Caco-2 (cell line): ENCODE data around the gene WDR72. TPM values are rescaled to one million over a fixed set of nuclear protein-coding genes. Genes with fewer than 3 reads are reported as not detected.

ENCODE experiments used
- BruUV-seq: library from RNA; stranded (reverse); fragments of 400-500 nt; replicated peaks from 2 replicates; lab custom pipeline; 2021; lab: Mats Ljungman, UMichigan
- CTCF ChIA-PET: fragments of 300-600 bp; sonication (Branson Sonifier 250); formaldehyde crosslinking; loops from one replicate; lab custom pipeline; 2022; ENCODE audit warnings: antibody characterized with exemption; lab: Charles Lee
- POLR2A ChIA-PET: fragments of 300-600 bp; sonication (Branson Sonifier 250); formaldehyde crosslinking; loops from one replicate; lab custom pipeline; 2022; ENCODE audit warnings: antibody characterized with exemption; lab: Charles Lee
- DNase-seq, 2 experiments: peaks; one replicate each; pipeline versions ENCODE4 v3.0.0 to v3.0.0-alpha.2; 2020 to 2022
- H3K27me3 ChIP-seq: replicated peaks from 2 replicates; pipeline ENCODE4 v1.6.0; 2011; ENCODE audit warnings: low read length; ENCODE audit not compliant: control insufficient read depth, insufficient read depth
- H3K36me3 ChIP-seq: 2 replicates; pipeline ENCODE4 v1.5.1; 2011; ENCODE audit warnings: low read length; ENCODE audit not compliant: control insufficient read depth, insufficient read depth
- H3K4me1 ChIP-seq: fragments of 250-450 bp; sonication (Bioruptor Pico); 2 replicates; pipeline ENCODE4 v1.5.1; 2020; ENCODE audit warnings: mild to moderate bottlenecking
- H3K4me3 ChIP-seq: 2 replicates; pipeline ENCODE4 v1.5.1; 2011; ENCODE audit warnings: low read depth, mild to moderate bottlenecking, control low read depth, low read length
- H3K9me3 ChIP-seq: fragments of 250-450 bp; sonication (Bioruptor Pico); 2 replicates; pipeline ENCODE4 v1.5.1; 2020; ENCODE audit warnings: mild to moderate bottlenecking, moderate library complexity
- H3K27ac Mint-ChIP-seq: one replicate; pipeline ENCODE4 v1.8.0; 2022; ENCODE audit warnings: mixed read lengths; ENCODE audit not compliant: unreplicated experiment
- H3K27me3 Mint-ChIP-seq: one replicate; pipeline ENCODE4 v1.8.0; 2022; ENCODE audit warnings: mixed read lengths; ENCODE audit not compliant: insufficient read depth, unreplicated experiment
- H3K36me3 Mint-ChIP-seq: one replicate; pipeline ENCODE4 v1.8.0; 2022; ENCODE audit warnings: mild to moderate bottlenecking, mixed read lengths; ENCODE audit not compliant: insufficient read depth, unreplicated experiment
- H3K4me1 Mint-ChIP-seq: one replicate; pipeline ENCODE4 v1.8.0; 2022; ENCODE audit warnings: low read depth, mixed read lengths; ENCODE audit not compliant: unreplicated experiment
- H3K4me3 Mint-ChIP-seq: one replicate; pipeline ENCODE4 v1.8.0; 2022; ENCODE audit warnings: mild to moderate bottlenecking, moderate library complexity, mixed read lengths; ENCODE audit not compliant: unreplicated experiment
- H3K9me3 Mint-ChIP-seq: one replicate; pipeline ENCODE4 v1.8.0; 2022; ENCODE audit warnings: mixed read lengths; ENCODE audit not compliant: unreplicated experiment
- CTCF ChIP-seq, 2 experiments: fragments of 200-600 bp in 1 of 2; IDR thresholded peaks; 1 replicate in 1 of 2; 2 replicates in 1 of 2; pipeline versions ENCODE4 v1.5.1 to v1.8.0; 2011 to 2022; ENCODE audit warnings: antibody characterized with exemption in 1 of 2, control low read depth in 1 of 2, inconsistent platforms in 1 of 2, low read depth in 1 of 2, low read length in 1 of 2, mild to moderate bottlenecking in 1 of 2, moderate library complexity in 1 of 2; ENCODE audit not compliant: insufficient read depth in 1 of 2, severe bottlenecking in 1 of 2, unreplicated experiment in 1 of 2
- intact Hi-C: fragments of 100-400 bp; cut with micrococcal nuclease; formaldehyde crosslinking; loops from one replicate; pipeline ENCODE4 v1.10.0; 2022; ENCODE audit not compliant: unreplicated experiment
- total RNA-seq: library from RNA; stranded (reverse); gene quantifications from 2 replicates; pipeline ENCODE4 v1.2.3, GENCODE V29; 2022

WDR72 gene
- total RNA-seq, 1 experiment from 2014 or later, result 11.2 TPM

- Histone ChIP-seq H3K27me3 (no peaks in the 10 kb centered on the region), H3K4me1 (no peaks in the 10 kb centered on the region), H3K4me3 (no peak overlapping the region), H3K36me3 (no peaks in the 10 kb centered on the region), H3K9me3 (no peaks in the 10 kb centered on the region)
- TF ChIP-seq CTCF (IDR thresholded peaks at IDR 0.05; ENCODE audit: insufficient read depth in 1 of 2, low read depth in 1 of 2, low read length in 1 of 2, severe bottlenecking in 1 of 2, unreplicated experiment in 1 of 2), result no peak
- BruUV-seq, result no TSS peak
- no peaks in the 10 kb centered on the region for H3K36me3 Mint-ChIP-seq
- no peak overlapping the region for H3K4me3 Mint-ChIP-seq
- no peaks in the 10 kb centered on the region for H3K9me3 Mint-ChIP-seq
- intact Hi-C loops, result no loop called here
- ChIA-PET POLR2A (no interaction called here), CTCF (no interaction called here)
- H3K4me1 Mint-ChIP-seq, result no peaks in the 10 kb centered on the region
- no peak for DNase-seq
- H3K27me3 Mint-ChIP-seq, result no peaks in the 10 kb centered on the region
- no peak overlapping the region for H3K27ac Mint-ChIP-seq
These were observed 189.5 kb downstream of the WDR72 start for GRCh38 chr15:53569751-53570480.

GRCh38 chr15:53566912-53567311 lies 192.6 kb downstream of the WDR72 start:
- ChIA-PET POLR2A (no interaction called here), CTCF (no interaction called here)
- Mint-ChIP-seq H3K36me3 (no peaks in the 10 kb centered on the region), H3K9me3 (no peaks in the 10 kb centered on the region), H3K27ac (no peak overlapping the region), H3K27me3 (no peaks in the 10 kb centered on the region), H3K4me3 (no peak overlapping the region), H3K4me1 (no peaks in the 10 kb centered on the region)
- TF ChIP-seq CTCF (IDR thresholded peaks at IDR 0.05; ENCODE audit: insufficient read depth in 1 of 2, low read depth in 1 of 2, low read length in 1 of 2, severe bottlenecking in 1 of 2, unreplicated experiment in 1 of 2), result no peak
- Histone ChIP-seq H3K4me1 (no peaks in the 10 kb centered on the region), H3K4me3 (no peak overlapping the region), H3K27me3 (no peaks in the 10 kb centered on the region), H3K9me3 (no peaks in the 10 kb centered on the region), H3K36me3 (no peaks in the 10 kb centered on the region)
- intact Hi-C loops, result no loop called here
- DNase-seq, result no peak
- no TSS peak for BruUV-seq

DNA sequence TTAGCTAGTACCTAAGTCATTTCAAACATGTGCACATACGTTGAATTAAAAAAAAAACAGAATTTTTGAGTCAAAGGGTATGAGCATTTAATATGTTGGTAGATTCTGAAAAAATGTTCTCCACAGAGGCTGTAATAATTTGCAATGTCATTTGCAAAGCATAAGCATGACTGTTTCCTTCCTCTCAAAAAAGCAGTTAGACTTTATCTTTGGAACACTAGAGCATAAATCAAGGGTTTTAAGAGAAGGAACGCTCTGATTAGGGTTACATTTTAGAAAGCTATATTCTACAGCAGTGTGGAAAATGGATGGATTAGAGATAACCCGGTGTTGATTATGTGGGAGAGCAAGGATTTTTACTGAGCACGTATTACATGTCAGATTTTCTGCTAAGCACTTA lies 193.7 kb downstream of the WDR72 start:
- Mint-ChIP-seq H3K27me3 (no peaks in the 10 kb centered on the region), H3K36me3 (no peaks in the 10 kb centered on the region), H3K9me3 (no peaks in the 10 kb centered on the region), H3K4me3 (no peak overlapping the region), H3K27ac (no peak overlapping the region), H3K4me1 (no peaks in the 10 kb centered on the region)
- CTCF ChIA-PET, result no interaction called here
- no TSS peak for BruUV-seq
- POLR2A ChIA-PET, result no interaction called here
- H3K9me3 ChIP-seq, result no peaks in the 10 kb centered on the region
- no peak overlapping the region for H3K4me3 ChIP-seq
- H3K36me3 ChIP-seq, result no peaks in the 10 kb centered on the region
- intact Hi-C loops, result no loop called here
- TF ChIP-seq CTCF (IDR thresholded peaks at IDR 0.05; ENCODE audit: insufficient read depth in 1 of 2, low read depth in 1 of 2, low read length in 1 of 2, severe bottlenecking in 1 of 2, unreplicated experiment in 1 of 2), result no peak
- H3K27me3 ChIP-seq, result no peaks in the 10 kb centered on the region
- no peaks in the 10 kb centered on the region for H3K4me1 ChIP-seq
- no peak for DNase-seq
